Measurements from ENCODE around the gene CDC37. TPM values are rescaled to one million over a fixed set of nuclear protein-coding genes. Genes with fewer than 3 reads are reported as not detected.
"Not testable (repeated sequence)": the region's sequence is repeated elsewhere in the genome, so short reads cannot be mapped to it uniquely, and the experiment has no call there.

The CDC37 gene
- polyA plus RNA-seq, 2 of the 4 experiments (the other 2 are of a cell fraction) = 152 to 214 TPM

DNA sequence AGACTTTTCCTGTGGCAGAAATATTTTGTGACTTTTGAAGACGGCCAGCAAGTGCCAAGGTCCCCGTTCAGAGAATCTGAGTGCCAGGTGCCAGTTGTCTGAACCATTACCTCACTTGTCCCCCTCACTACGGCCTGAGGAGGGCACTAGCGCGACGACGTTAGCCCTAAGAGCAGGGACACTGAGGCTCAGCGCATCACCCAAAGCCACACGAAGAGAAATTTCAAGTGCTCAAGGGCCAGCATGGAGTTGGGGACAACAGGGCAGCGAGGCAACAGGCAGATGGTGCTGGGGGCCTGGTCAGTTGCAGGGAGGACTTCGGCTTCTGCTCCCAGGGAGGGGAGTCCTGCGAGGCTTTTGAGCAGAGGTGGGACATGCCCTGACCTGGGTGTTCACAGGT is 13.5 kb downstream of the CDC37 start:
- peak; percentile 36 to 47; a peak in 4 of 6 replicates for ATAC-seq
- H3K4me2 ChIP-seq = no peak overlapping the region
- H3K4me1 ChIP-seq = no peaks in the 10 kb centered on the region
- no peak for FAIRE-seq
- no peak overlapping the region for H3K27ac ChIP-seq
- ChIA-PET POLR2A (interaction anchor here (0.6 kb wide), 1 partner anchor 9 kb away, joined by 4 read pairs; the partner anchor contains the start of gene TYK2), CTCF (interaction anchor here (0.5 to 5.4 kb wide), 21 partner anchors 8 to 1497 kb away, joined by 3 to 104 read pairs (median 7); partner anchors contain the start of genes FDX2, ICAM1 and TYK2)
- H3K9me3 ChIP-seq = no peaks in the 10 kb centered on the region
- no peak overlapping the region for H3K4me3 ChIP-seq
- no peak for DNase-seq (ENCODE audit: low read depth in 1 of 2, low spot score in 1 of 2)
- 72% methylated on average over 12 of the region's 12 CpGs for WGBS (ENCODE audit: missing lambda C conversion rate)
- TF ChIP-seq, protein P1, sequence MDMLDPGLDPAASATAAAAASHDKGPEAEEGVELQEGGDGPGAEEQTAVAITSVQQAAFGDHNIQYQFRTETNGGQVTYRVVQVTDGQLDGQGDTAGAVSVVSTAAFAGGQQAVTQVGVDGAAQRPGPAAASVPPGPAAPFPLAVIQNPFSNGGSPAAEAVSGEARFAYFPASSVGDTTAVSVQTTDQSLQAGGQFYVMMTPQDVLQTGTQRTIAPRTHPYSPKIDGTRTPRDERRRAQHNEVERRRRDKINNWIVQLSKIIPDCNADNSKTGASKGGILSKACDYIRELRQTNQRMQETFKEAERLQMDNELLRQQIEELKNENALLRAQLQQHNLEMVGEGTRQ (IDR thresholded peaks at IDR 0.05) = no peak

DNA sequence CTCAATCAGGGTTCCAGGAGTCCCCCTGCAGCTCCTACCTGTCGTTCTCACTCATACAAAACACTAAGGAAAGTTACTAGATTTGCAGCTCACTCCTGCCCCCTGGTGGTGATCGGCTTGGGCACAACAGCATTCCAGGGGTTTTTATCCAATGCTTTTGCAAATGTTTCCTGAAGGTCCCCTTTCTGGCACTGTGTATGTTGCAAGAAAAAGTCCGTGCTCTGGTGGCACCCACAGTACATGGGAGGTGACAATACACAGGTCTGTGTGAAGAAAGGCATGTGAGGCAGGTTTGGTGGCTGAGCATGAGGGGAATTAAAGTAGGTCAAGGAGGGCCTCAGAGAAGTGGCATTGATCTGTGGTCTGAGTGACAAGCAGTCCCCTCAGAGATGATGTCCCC is 14.4 kb downstream of the CDC37 start:
- CTCF ChIA-PET = interaction anchor here (0.6 to 5.4 kb wide), 40 partner anchors 8 to 462 kb away, joined by 3 to 104 read pairs (median 4); partner anchors contain the start of genes EIF3G, FDX2, ICAM1 and ICAM5
- ATAC-seq (peak; percentile 75 to 79), DNase-seq (ENCODE audit: low read depth in 1 of 2, low spot score in 1 of 2) (peak; percentile 45 to 77), FAIRE-seq (no peak)
- Histone ChIP-seq H3K4me1 (no peaks in the 10 kb centered on the region), H3K4me3 (no peak overlapping the region), H3K27ac (no peak overlapping the region), H3K9me3 (no peaks in the 10 kb centered on the region), H3K4me2 (no peak overlapping the region)
- 8% methylated on average over 3 of the region's 3 CpGs for WGBS (ENCODE audit: missing lambda C conversion rate)
- POLR2A ChIA-PET = interaction anchor here (0.7 to 1.8 kb wide), 4 partner anchors 9 to 129 kb away, joined by 4 to 10 read pairs (median 6); partner anchors contain the start of genes ICAM1 and TYK2
- TF ChIP-seq, protein P2, sequence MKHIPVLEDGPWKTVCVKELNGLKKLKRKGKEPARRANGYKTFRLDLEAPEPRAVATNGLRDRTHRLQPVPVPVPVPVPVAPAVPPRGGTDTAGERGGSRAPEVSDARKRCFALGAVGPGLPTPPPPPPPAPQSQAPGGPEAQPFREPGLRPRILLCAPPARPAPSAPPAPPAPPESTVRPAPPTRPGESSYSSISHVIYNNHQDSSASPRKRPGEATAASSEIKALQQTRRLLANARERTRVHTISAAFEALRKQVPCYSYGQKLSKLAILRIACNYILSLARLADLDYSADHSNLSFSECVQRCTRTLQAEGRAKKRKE (CRISPR knock-in tag; IDR thresholded peaks at IDR 0.05; ENCODE audit: low read depth) = no peak
- TF ChIP-seq RAD21 (conservative IDR thresholded peaks at IDR 0.05 in 1 of 2, IDR thresholded peaks at IDR 0.05 in 1 of 2) = peak; percentile 81 to 82
- TF ChIP-seq, protein P3, sequence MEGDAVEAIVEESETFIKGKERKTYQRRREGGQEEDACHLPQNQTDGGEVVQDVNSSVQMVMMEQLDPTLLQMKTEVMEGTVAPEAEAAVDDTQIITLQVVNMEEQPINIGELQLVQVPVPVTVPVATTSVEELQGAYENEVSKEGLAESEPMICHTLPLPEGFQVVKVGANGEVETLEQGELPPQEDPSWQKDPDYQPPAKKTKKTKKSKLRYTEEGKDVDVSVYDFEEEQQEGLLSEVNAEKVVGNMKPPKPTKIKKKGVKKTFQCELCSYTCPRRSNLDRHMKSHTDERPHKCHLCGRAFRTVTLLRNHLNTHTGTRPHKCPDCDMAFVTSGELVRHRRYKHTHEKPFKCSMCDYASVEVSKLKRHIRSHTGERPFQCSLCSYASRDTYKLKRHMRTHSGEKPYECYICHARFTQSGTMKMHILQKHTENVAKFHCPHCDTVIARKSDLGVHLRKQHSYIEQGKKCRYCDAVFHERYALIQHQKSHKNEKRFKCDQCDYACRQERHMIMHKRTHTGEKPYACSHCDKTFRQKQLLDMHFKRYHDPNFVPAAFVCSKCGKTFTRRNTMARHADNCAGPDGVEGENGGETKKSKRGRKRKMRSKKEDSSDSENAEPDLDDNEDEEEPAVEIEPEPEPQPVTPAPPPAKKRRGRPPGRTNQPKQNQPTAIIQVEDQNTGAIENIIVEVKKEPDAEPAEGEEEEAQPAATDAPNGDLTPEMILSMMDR (IDR thresholded peaks at IDR 0.05) = peak; percentile 81
- peak; percentile 85 for TF ChIP-seq SMC3 (IDR thresholded peaks at IDR 0.05)
- TF ChIP-seq HOXA7 (CRISPR knock-in tag; IDR thresholded peaks at IDR 0.05) = no peak
- TF ChIP-seq EP300 (IDR thresholded peaks at IDR 0.05) = no peak
- TF ChIP-seq RCOR1 (IDR thresholded peaks at IDR 0.05; ENCODE audit: low read depth, low read length) = no peak
- TF ChIP-seq, protein P4, sequence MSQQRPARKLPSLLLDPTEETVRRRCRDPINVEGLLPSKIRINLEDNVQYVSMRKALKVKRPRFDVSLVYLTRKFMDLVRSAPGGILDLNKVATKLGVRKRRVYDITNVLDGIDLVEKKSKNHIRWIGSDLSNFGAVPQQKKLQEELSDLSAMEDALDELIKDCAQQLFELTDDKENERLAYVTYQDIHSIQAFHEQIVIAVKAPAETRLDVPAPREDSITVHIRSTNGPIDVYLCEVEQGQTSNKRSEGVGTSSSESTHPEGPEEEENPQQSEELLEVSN (IDR thresholded peaks at IDR 0.05; ENCODE audit: borderline replicate concordance, low read depth) = no peak

DNA sequence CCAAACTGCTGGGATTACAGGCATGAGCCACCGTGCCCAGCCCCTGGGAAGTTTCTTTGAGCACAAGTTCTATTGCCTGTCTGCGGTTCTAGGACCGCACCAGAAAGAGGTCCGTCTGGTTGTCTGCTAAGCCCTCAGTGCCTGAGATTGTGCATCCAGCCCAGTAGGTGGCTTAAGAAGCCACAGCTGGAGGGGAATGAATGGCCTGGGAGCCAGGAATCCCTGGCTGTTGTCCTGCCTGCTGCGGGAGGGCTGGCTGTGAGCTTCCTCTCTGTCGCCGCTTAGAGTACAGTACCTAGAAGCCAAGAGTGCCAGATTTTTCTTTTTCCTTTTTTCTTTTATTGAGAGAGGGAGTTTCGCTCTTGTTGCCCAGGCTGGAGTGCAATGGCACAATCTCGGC is 18.8 kb downstream of the CDC37 start:
- WGBS (ENCODE audit: missing lambda C conversion rate) = 75% methylated on average over 9 of the region's 9 CpGs
- FAIRE-seq (no peak), ATAC-seq (no peak), DNase-seq (ENCODE audit: low read depth in 1 of 2, low spot score in 1 of 2) (no peak)
- ChIA-PET CTCF (interaction anchor here (1.1 to 5.4 kb wide), 3 partner anchors 17 to 125 kb away, joined by 3 to 77 read pairs (median 3); no protein-coding TSS in a partner anchor), POLR2A (no interaction called here)
- Histone ChIP-seq H3K4me3 (no peak overlapping the region), H3K4me2 (no peak overlapping the region), H3K4me1 (peaks cover 6% of the 10 kb centered on the region; the same call in 1 of the 3 replicates), H3K27ac (no peak overlapping the region), H3K9me3 (no peaks in the 10 kb centered on the region)
- no peak for TF ChIP-seq KDM5A (IDR thresholded peaks at IDR 0.05)
- no peak for TF ChIP-seq RFX5 (IDR thresholded peaks at IDR 0.05)

DNA sequence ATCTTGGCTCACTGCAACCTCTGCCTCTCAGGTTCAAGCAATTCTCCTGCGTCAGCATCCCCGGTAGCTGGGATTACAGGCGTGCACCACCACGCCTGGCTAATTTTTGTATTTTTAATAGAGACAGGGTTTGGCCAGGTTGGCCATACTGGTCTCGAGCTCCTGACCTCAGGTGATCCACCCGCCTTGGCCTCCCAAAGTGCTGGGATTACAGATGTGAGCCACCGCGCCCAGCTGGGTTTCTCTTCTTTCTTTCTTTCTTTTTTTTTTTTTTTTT is 20.2 kb downstream of the CDC37 start:
- H3K4me1 ChIP-seq; H3K4me2 ChIP-seq; H3K9me3 ChIP-seq; DNase-seq (ENCODE audit: low read depth in 1 of 2, low spot score in 1 of 2); H3K27ac ChIP-seq; ATAC-seq; FAIRE-seq; POLR2A ChIA-PET; H3K4me3 ChIP-seq: not testable (repeated sequence)
- CTCF ChIA-PET = interaction anchor here (0.6 to 6.1 kb wide), 7 partner anchors 9 to 342 kb away, joined by 3 to 31 read pairs (median 4); partner anchors contain the start of gene ICAM1
- WGBS (ENCODE audit: missing lambda C conversion rate) = 91% methylated on average over 8 of the region's 8 CpGs
